ENCODE measurements around the gene MYH16.
"Not testable (repeated sequence)": the region's sequence is repeated elsewhere in the genome, so short reads cannot be mapped to it uniquely, and the experiment has no call there.

The MYH16 gene

DNA sequence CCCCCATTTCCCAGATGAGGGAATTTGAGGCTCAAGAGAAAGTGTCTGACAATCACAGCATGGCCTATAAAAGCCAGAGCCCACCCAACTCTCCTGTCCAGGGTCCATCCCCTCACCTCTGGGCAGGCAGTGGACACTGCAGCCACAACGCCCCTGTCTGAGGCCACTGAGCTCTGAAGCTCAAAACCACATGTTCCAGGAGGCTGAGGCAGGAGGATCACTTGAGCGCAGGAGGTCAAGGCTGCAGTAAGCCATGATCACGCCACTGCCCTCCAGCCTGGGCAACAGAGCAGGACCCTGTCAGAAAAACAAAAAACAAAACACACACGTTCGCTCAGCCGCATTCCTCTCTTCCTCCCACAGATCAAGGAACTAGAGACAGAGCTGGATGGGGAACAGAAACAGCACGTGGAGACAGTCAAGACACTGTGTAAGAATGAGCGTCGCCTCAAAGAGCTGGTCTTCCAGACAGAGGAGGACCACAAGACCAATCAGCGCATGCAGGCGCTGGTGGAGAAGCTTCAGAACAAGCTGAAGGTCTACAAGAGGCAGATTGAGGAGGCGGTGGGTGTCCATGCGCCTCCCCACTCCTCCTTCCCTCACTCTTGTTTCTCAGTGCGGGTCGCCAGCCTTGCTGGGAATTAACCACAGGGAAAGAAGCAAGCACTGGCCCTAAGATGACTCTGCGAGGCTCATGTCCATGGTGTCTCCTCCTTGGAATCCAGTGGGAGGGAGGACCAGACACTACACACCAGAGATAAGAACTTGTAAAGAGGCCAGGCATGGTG, 33.0 kb downstream of the MYH16 start:
- no peak for DNase-seq (ENCODE audit: low spot score)

DNA sequence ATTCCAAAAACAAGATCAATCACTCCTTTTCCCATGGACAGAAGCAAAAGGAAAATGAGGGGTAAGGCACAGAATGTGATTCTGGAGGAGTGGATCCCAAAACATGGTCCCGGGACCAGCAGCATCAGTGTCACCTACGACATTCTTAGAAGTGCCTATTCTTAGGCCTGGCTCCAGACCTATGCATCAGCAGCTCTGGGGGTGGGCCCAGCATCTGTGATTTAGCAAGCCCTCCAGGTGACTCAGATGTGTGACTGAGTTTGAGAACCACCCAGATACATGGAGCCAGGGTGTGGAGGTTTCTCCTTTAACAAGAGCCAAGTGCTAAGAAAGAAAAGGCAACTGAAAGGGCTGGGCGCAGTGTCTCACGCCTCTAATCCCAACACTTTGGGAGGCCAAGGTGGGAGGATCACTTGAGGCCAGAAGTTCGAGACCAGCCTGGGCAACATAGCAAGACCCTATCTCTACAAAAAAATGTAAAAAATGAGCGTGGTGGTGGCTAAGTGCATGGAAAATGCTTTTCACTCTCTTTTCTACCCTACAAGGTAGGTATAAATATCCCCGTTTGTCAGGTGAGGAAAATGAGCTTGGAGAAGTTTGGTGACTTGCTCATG, 35.9 kb downstream of the MYH16 start:
- DNase-seq (ENCODE audit: low spot score) = no peak

GRCh38 chr7:99309111-99309510, 36.5 kb downstream of the MYH16 start:
- no peak for DNase-seq (ENCODE audit: low spot score)

DNA sequence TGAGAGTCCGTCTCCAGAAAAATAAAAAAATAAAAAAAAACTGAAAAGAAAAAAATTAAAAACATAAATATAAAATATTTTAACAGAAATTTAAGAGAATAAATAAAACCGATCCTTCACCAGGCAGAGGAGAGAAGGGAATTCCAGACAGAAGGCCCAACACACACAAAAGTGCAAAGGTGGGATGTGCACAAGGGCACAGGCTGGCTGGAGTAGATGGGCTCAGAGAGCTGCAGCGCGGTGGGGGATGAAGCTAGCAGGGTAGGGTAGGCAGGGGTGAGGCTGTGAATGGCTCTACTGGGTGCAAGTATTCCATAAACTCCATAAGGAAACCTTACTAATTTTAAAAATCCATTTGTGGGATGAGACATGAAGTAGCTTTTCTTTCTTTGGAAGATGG, 37.4 kb downstream of the MYH16 start:
- no peak for DNase-seq (ENCODE audit: low spot score)

- no peak for DNase-seq (ENCODE audit: low spot score)
Measured at GRCh38 chr7:99311702-99312101, 39.1 kb downstream of the MYH16 start.

- DNase-seq (ENCODE audit: low spot score) = peak; percentile 59
Measured at GRCh38 chr7:99312316-99313203, 39.9 kb downstream of the MYH16 start.

DNA sequence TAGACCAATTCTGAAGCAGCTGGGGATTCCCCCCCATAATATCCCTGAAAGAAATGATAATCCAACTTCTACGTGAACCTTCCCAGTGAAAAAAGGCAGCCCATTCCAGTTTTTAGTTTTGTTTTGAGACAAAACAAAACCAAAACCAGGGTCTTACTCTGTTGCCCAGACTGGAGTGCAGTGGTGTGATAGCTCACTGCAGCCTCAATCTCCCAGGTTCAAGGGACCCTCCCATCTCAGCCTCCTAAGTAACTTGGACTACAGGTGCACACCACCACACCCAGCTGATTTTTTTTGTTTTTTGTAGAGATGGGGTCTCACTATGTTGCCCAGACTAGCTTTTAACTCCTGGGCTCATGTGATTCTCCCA, 40.5 kb downstream of the MYH16 start:
- DNase-seq (ENCODE audit: low spot score) = no peak

GRCh38 chr7:99314504-99314903, 41.9 kb downstream of the MYH16 start:
- no peak for DNase-seq (ENCODE audit: low spot score)

- no peak for DNase-seq (ENCODE audit: low spot score)
Measured at GRCh38 chr7:99320371-99320770, 47.7 kb downstream of the MYH16 start.

DNA sequence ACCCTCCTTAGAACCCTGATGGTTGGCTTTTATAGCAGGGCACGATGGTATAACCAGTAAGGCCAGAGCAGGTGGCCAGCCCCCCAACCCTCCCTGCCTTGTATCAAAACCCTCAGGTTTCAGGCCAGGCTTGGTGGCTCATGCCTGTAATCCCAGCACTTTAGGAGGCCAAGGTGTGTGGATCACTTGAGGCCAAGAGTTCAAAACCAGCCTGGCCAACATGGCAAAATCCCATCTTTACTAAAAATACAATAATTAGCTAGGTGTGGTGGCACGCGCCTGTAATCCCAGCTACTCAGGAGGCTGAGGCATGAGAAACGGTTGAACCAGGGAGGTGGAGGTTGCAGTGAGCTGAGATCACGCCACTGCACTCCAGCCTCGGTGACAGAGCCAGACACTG, 50.0 kb downstream of the MYH16 start:
- DNase-seq (ENCODE audit: low spot score) = not testable (repeated sequence)

- DNase-seq (ENCODE audit: low spot score) = no peak
Measured at GRCh38 chr7:99324559-99324958, 51.9 kb downstream of the MYH16 start.

- DNase-seq (ENCODE audit: low spot score) = peak; percentile 5
Measured at GRCh38 chr7:99325001-99325493, 52.4 kb downstream of the MYH16 start.

- peak; percentile 86 for DNase-seq (ENCODE audit: low spot score)
Measured at GRCh38 chr7:99325592-99326407, 53.2 kb downstream of the MYH16 start, which contains the start of gene ARPC1A. Gene ARPC1A (plus strand): TSS chr7:99325898. CDS start chr7:99333354, 7,456 bp downstream.

GRCh38 chr7:99326408-99326782, 53.8 kb downstream of the MYH16 start:
- no peak for DNase-seq (ENCODE audit: low spot score)

- DNase-seq (ENCODE audit: low spot score) = not testable (repeated sequence)
Measured at GRCh38 chr7:99330314-99330961, 57.8 kb downstream of the MYH16 start.

DNA sequence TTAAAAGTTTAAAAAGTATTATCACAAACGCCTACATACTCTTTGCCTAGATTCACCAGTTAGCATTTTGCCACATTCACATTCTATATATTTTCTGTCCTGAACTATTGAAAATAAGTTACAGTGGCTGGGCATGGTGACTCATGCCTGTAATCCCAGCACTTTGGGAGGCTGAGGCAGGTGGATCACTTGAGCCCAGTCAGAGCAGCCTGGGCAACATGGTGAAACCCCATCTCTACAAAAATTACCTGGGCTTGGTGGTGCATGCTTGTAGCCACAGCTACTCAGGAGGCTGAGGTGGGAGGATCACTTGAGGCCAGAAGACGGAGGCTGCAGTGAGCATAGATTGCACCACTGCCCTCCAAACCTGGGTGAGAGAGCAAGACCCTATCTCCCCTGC, 58.4 kb downstream of the MYH16 start:
- DNase-seq (ENCODE audit: low spot score) = no peak

- DNase-seq (ENCODE audit: low spot score) = no peak
Measured at GRCh38 chr7:99339595-99339994, 67.0 kb downstream of the MYH16 start.

- no peak for DNase-seq (ENCODE audit: low spot score)
Measured at GRCh38 chr7:99340659-99341058, 68.0 kb downstream of the MYH16 start.

DNA sequence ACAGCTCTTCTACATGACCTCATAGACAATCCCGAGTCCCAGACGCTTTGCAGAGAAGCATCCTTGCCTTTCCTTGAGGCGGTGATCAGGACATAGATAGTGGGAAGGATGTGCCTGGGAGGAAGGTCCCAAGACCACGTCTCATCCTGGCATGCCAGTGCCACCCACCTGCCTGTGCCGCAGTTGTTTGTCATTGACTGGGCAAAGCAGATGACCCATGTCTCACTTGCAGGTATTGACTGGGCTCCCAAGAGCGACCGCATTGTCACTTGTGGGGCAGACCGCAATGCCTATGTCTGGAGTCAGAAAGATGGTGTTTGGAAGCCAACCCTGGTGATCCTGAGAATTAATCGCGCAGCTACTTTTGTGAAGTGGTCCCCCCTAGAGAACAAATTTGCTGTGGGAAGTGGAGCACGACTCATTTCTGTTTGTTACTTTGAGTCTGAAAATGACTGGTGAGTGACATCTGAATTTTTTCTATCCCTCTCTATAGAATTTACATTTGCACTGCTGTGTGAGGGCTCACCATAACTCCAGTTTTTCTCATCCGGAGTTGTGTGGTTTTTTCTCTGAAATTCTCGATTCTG, 71.5 kb downstream of the MYH16 start:
- DNase-seq (ENCODE audit: low spot score) = no peak

- not testable (repeated sequence) for DNase-seq (ENCODE audit: low spot score)
Measured at GRCh38 chr7:99350641-99351040, 78.0 kb downstream of the MYH16 start.

DNA sequence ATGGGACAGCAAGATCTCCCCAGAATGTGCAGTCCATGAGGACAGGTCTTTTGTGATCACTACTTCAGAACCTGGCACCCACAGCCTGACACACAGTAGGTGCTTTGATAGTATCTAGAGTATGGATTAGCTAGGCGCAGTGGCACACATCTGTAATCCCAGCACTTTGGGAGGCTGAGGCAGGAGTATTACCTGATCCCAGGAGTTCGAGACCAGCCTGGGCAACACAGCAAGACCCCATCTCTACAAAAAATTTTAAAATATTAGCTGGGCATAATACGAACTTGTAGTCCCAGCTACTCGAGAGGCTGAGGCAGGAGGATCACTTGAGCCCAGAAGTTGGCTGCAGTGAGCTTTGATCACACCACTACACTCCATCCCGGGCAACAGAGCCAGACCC, 79.6 kb downstream of the MYH16 start:
- no peak for DNase-seq (ENCODE audit: low spot score)
